T1000 (cell line): ENCODE data around the gene U2AF2.

Source experiments
- DNase-seq: peaks from one replicate; lab custom pipeline; 2025; ENCODE audit warnings: mixed read lengths; lab: John Stamatoyannopoulos, UW

U2AF2 gene

GRCh38 chr19:55690109-55690768, 35.4 kb downstream of the U2AF2 start:
- DNase-seq = no peak

- no peak for DNase-seq
Measured at GRCh38 chr19:55690769-55691545, 36.1 kb downstream of the U2AF2 start.

- DNase-seq = no peak
Measured at GRCh38 chr19:55691561-55692481, 37.0 kb downstream of the U2AF2 start.

- no peak for DNase-seq
Measured at GRCh38 chr19:55692681-55693081, 37.8 kb downstream of the U2AF2 start.

- no peak for DNase-seq
Measured at GRCh38 chr19:55693336-55693974, 38.6 kb downstream of the U2AF2 start.

GRCh38 chr19:55694241-55694655, 39.4 kb downstream of the U2AF2 start:
- DNase-seq = no peak

GRCh38 chr19:55694656-55695491, 40.0 kb downstream of the U2AF2 start:
- no peak for DNase-seq

GRCh38 chr19:55695511-55696290, 40.9 kb downstream of the U2AF2 start:
- DNase-seq = no peak

GRCh38 chr19:55696301-55697068, 41.6 kb downstream of the U2AF2 start:
- DNase-seq = no peak

- no peak for DNase-seq
Measured at GRCh38 chr19:55697069-55697440, 42.2 kb downstream of the U2AF2 start.

GRCh38 chr19:55697698-55698097, 42.9 kb downstream of the U2AF2 start:
- no peak for DNase-seq

GRCh38 chr19:55698256-55698655, 43.4 kb downstream of the U2AF2 start:
- no peak for DNase-seq

GRCh38 chr19:55699221-55699620, 44.4 kb downstream of the U2AF2 start:
- no peak for DNase-seq

- DNase-seq = no peak
Measured at GRCh38 chr19:55700813-55701212, 46.0 kb downstream of the U2AF2 start.

- no peak for DNase-seq
Measured at GRCh38 chr19:55702131-55702627, 47.3 kb downstream of the U2AF2 start.

- no peak for DNase-seq
Measured at GRCh38 chr19:55703790-55704215, 49.0 kb downstream of the U2AF2 start.

- DNase-seq = no peak
Measured at GRCh38 chr19:55704494-55705245, 49.8 kb downstream of the U2AF2 start.

- DNase-seq = no peak
Measured at GRCh38 chr19:55705972-55706371, 51.1 kb downstream of the U2AF2 start.

GRCh38 chr19:55711719-55712118, 56.9 kb downstream of the U2AF2 start:
- DNase-seq = no peak
